K562 (cell line): Measurements from ENCODE around the gene IFT81. TPM values are rescaled to one million over a fixed set of nuclear protein-coding genes. Genes with fewer than 3 reads are reported as not detected.

Experiments used
- ATAC-seq: fragments of 200-7000 bp; cut with Tn5 transposase; 3 replicates; pipeline ENCODE4 v1.9.1; 2020; ENCODE audit warnings: moderate library complexity
- BruUV-seq: library from RNA; stranded (reverse); fragments of 400-500 nt; replicated peaks from 2 replicates; lab custom pipeline; 2021; lab: Mats Ljungman, UMichigan
- CTCF ChIA-PET: fragments of 300-600 bp; formaldehyde crosslinking; extraction: SDS; loops from one replicate; lab custom pipeline; 2021; ENCODE audit warnings: low intra/inter-chr PET ratio; lab: Yijun Ruan, JAX
- POLR2A ChIA-PET: fragments of 300-600, 350-650 bp; sonication (Branson Sonifier 250); formaldehyde crosslinking; extraction: SDS; loops from one replicate; lab custom pipeline; 2021; ENCODE audit warnings: antibody characterized with exemption, inconsistent platforms; lab: Yijun Ruan, JAX
- DNase-seq, 4 experiments: peaks; one replicate each; pipeline versions ENCODE4 v3.0.0 to v3.0.0-alpha.2; 2011 to 2018; ENCODE audit warnings: low spot score in 3 of 4, mixed read lengths in 3 of 4; ENCODE audit errors: extremely low read depth in 1 of 4
- FAIRE-seq: peaks from 2 replicates; lab custom pipeline; 2011; peaks lifted over from hg19 to GRCh38; lab: Jason Lieb, UNC
- H2AFZ ChIP-seq: 2 replicates; pipeline ENCODE4 v1.6.0; 2011; ENCODE audit warnings: low read depth, low read length, control low read depth, inconsistent platforms
- H3K27ac ChIP-seq: fragments of 200-600 bp; 3 replicates; pipeline ENCODE4 v1.8.0; 2011; ENCODE audit warnings: low read depth, mild to moderate bottlenecking, control low read depth, inconsistent platforms, low read length, moderate library complexity, mixed read lengths; ENCODE audit errors: extremely low read depth
- H3K27me3 ChIP-seq, 2 experiments: fragments of 300-600 bp in 1 of 2; 2 replicates in 1 of 2; 3 replicates in 1 of 2; pipeline versions ENCODE4 v1.6.0 to v1.8.0; 2011; ENCODE audit warnings: inconsistent platforms in 2 of 2, low read length in 2 of 2, mild to moderate bottlenecking in 1 of 2, mixed read lengths in 1 of 2, moderate library complexity in 1 of 2; ENCODE audit not compliant: control insufficient read depth in 2 of 2, insufficient read depth in 2 of 2
- H3K36me3 ChIP-seq: fragments of 300-600 bp; 3 replicates; pipeline ENCODE4 v1.8.0; 2011; ENCODE audit warnings: mild to moderate bottlenecking, low read length, inconsistent platforms; ENCODE audit not compliant: control insufficient read depth, insufficient read depth
- H3K4me1 ChIP-seq, 2 experiments: fragments of 200-600 bp in 1 of 2; replicated peaks in 1 of 2; 2 replicates in 1 of 2; 3 replicates in 1 of 2; pipeline versions ENCODE4 v1.5.1 to v1.8.0; 2011; ENCODE audit warnings: inconsistent platforms in 2 of 2, low read length in 2 of 2, mild to moderate bottlenecking in 1 of 2, mixed read lengths in 1 of 2, moderate library complexity in 1 of 2; ENCODE audit not compliant: control insufficient read depth in 2 of 2, insufficient read depth in 2 of 2
- H3K4me2 ChIP-seq: 2 replicates; pipeline ENCODE4 v1.6.1; 2011; ENCODE audit warnings: low read length, control low read depth, inconsistent platforms, mixed read lengths; ENCODE audit not compliant: insufficient read depth
- H3K4me3 ChIP-seq: fragments of 200-600 bp; sonication (generic), shearing (Covaris generic); 2 replicates; pipeline ENCODE4 v1.5.1; 2016; ENCODE audit warnings: control low read depth, inconsistent platforms
- H3K79me2 ChIP-seq: fragments of 200-600 bp; 3 replicates; pipeline ENCODE4 v1.8.0; 2011; ENCODE audit warnings: low read length, inconsistent platforms; ENCODE audit not compliant: control insufficient read depth, insufficient read depth
- H3K9ac ChIP-seq, 2 experiments: 2 replicates each; pipeline versions ENCODE4 v1.6.0 to v1.6.1; 2011; ENCODE audit warnings: low read depth in 2 of 2, low read length in 2 of 2, control low read depth in 1 of 2, inconsistent platforms in 1 of 2, mild to moderate bottlenecking in 1 of 2, mixed read lengths in 1 of 2; ENCODE audit not compliant: insufficient read depth in 1 of 2
- H3K9me1 ChIP-seq: one replicate; pipeline ENCODE4 v1.6.0; 2011; ENCODE audit warnings: inconsistent platforms, mild to moderate bottlenecking, low read length, moderate library complexity; ENCODE audit not compliant: control insufficient read depth, insufficient read depth
- H3K9me3 ChIP-seq: replicated peaks from 2 replicates; pipeline ENCODE4 v1.5.1; 2011; ENCODE audit warnings: low read depth, low read length, inconsistent platforms; ENCODE audit not compliant: control insufficient read depth, insufficient read depth
- H4K20me1 ChIP-seq: replicated peaks from 2 replicates; pipeline ENCODE4 v1.6.1; 2011; ENCODE audit warnings: low read length, inconsistent platforms, mixed read lengths; ENCODE audit not compliant: control insufficient read depth, insufficient read depth
- ATF3 ChIP-seq, 2 experiments: fragments of 450-650 bp in 1 of 2; sonication (generic) in 1 of 2; formaldehyde crosslinking in 1 of 2; IDR thresholded peaks in 1 of 2; conservative IDR thresholded peaks in 1 of 2; 2 replicates each; pipeline versions ENCODE4 v1.6.1 to v1.8.1; 2016 to 2023; ENCODE audit warnings: mild to moderate bottlenecking in 2 of 2, moderate library complexity in 2 of 2, inconsistent platforms in 1 of 2, missing genetic modification reagents in 1 of 2
- CBFA2T3 ChIP-seq: fragments of 450-650 bp; IDR thresholded peaks from 2 replicates; pipeline ENCODE4 v1.6.1; 2017
- CBX1 ChIP-seq: sonication (generic); IDR thresholded peaks from 2 replicates; pipeline ENCODE4 v1.6.1; 2016; ENCODE audit warnings: antibody characterized with exemption, low read depth, mild to moderate bottlenecking
- CHD1 ChIP-seq: fragments of 200-600 bp; sonication (generic); IDR thresholded peaks from one replicate; pipeline ENCODE4 v1.6.1; 2012; ENCODE audit warnings: mild to moderate bottlenecking, moderate library complexity, low read length, inconsistent platforms
- CLOCK ChIP-seq: fragments of 250-450 bp; sonication (Bioruptor Pico); IDR thresholded peaks from 2 replicates; pipeline ENCODE4 v1.4.0; 2020; ENCODE audit warnings: mild to moderate bottlenecking, moderate library complexity, borderline replicate concordance
- EP400 ChIP-seq: fragments of 450-650 bp; IDR thresholded peaks from 2 replicates; pipeline ENCODE4 v1.6.1; 2017; ENCODE audit warnings: antibody characterized with exemption, mild to moderate bottlenecking, moderate library complexity
- FOXO4 ChIP-seq: fragments of 450-650 bp; formaldehyde crosslinking; IDR thresholded peaks from 2 replicates; pipeline ENCODE4 v1.4.0; 2020; ENCODE audit warnings: mild to moderate bottlenecking, moderate library complexity
- IRF1 ChIP-seq: sonication (generic); formaldehyde crosslinking; IDR thresholded peaks from 2 replicates; pipeline ENCODE4 v1.8.0; 2022; ENCODE audit warnings: missing genetic modification reagents, mild to moderate bottlenecking, borderline replicate concordance
- POLR2H ChIP-seq: IDR thresholded peaks from 2 replicates; pipeline ENCODE4 v1.6.1; 2016; ENCODE audit warnings: missing genetic modification characterization, low read depth, mild to moderate bottlenecking, control low read depth, missing compliant biosample characterization, moderate library complexity
- SAFB ChIP-seq: fragments of 200-400 bp; formaldehyde crosslinking; IDR thresholded peaks from 2 replicates; pipeline ENCODE4 v1.6.1; 2017; ENCODE audit warnings: low read depth, low read length, borderline replicate concordance
- THRB ChIP-seq: fragments of 450-650 bp; formaldehyde crosslinking; conservative IDR thresholded peaks from 2 replicates; pipeline ENCODE4 v1.4.0; 2022; ENCODE audit warnings: mild to moderate bottlenecking, missing genetic modification characterization
- ZBTB12 ChIP-seq: fragments of 250-450 bp; sonication (Bioruptor Pico); IDR thresholded peaks from 2 replicates; pipeline ENCODE4 v1.4.0; 2020
- ZNF696 ChIP-seq: fragments of 250-450 bp; sonication (Bioruptor Pico); conservative IDR thresholded peaks from 2 replicates; pipeline ENCODE4 v1.4.0; 2020; ENCODE audit warnings: mild to moderate bottlenecking, moderate library complexity
- WGBS: fragments of 100-300 bp; shearing (Covaris generic); methylation state at CpG from one replicate; pipeline ENCODE4 v1.1.6; 2016; ENCODE audit warnings: low coverage, mixed read lengths; ENCODE audit not compliant: insufficient coverage; ENCODE audit errors: missing lambda C conversion rate; 5-methylcytosine and 5-hydroxymethylcytosine counted together
- in situ Hi-C: fragments of 300-500 bp; cut with MboI; formaldehyde crosslinking; loops from 4 replicates; pipeline ENCODE4 v1.15.0; 2018; ENCODE audit warnings: inconsistent platforms, mixed read lengths
- intact Hi-C: fragments of 100-400 bp; cut with micrococcal nuclease; formaldehyde crosslinking; loops from 2 replicates; pipeline ENCODE4 v1.14.2; 2022
- polyA plus RNA-seq, 8 experiments: library from polyadenylated mRNA; depleted of rRNA in 4 of 8; stranded (reverse) in 5 of 8; unstranded in 3 of 8; fragments of >200 nt; fragmentation: Nextera tagmentation in 2 of 8; fragmentation: Illumina TruSeq in 1 of 8; extraction: Ambion mirVana in 2 of 8; extraction: Trizol in 1 of 8; gene quantifications; 2 replicates each; pipeline versions ENCODE4 v1.2.1 to v1.2.3, GENCODE V29; 2011 to 2014; ENCODE audit warnings: inconsistent platforms in 1 of 8, missing spikeins in 1 of 8
- total RNA-seq, 7 experiments: library from RNA; depleted of rRNA in 6 of 7; stranded (reverse); fragments of >200 nt in 6 of 7; fragmentation: Illumina TruSeq in 2 of 7; extraction: Trizol in 2 of 7; gene quantifications; 2 replicates each; pipeline versions ENCODE4 v1.2.1 to v1.2.3, GENCODE V29; 2011 to 2021; ENCODE audit warnings: low replicate concordance in 1 of 7

IFT81 gene
- total and polyA plus RNA-seq, 9 of the 15 experiments (the other 6 are each of a cell fraction or from before 2014, with no cell fraction given): 2.8 to 11.9 (median 7.9) TPM

GRCh38 chr12:110182281-110182680 is 58.1 kb downstream of the IFT81 start:
- H3K4me2 ChIP-seq: no peak overlapping the region
- ATAC-seq: no peak
- no peak for FAIRE-seq
- CTCF ChIA-PET: interaction anchor here (0.6 kb wide), 1 partner anchor 15 kb away, joined by 9 read pairs; no protein-coding TSS in a partner anchor
- intact Hi-C loops (no loop called here), in situ Hi-C loops (no loop called here)
- no peaks in the 10 kb centered on the region for H3K36me3 ChIP-seq
- POLR2A ChIA-PET: interaction anchor here (0.7 to 1.0 kb wide), 2 partner anchors 10 to 20 kb away, joined by 3 read pairs; no protein-coding TSS in a partner anchor
- H3K9me3 ChIP-seq: peaks cover 11% of the 10 kb centered on the region
- no peak overlapping the region for H3K27ac ChIP-seq
- H2AFZ ChIP-seq: no peak overlapping the region
- H3K9me1 ChIP-seq: no peaks in the 10 kb centered on the region
- no peak overlapping the region for H3K9ac ChIP-seq
- no peaks in the 10 kb centered on the region for H3K27me3 ChIP-seq
- BruUV-seq: no TSS peak
- no peaks in the 10 kb centered on the region for H4K20me1 ChIP-seq
- H3K4me3 ChIP-seq: no peak overlapping the region
- no peak for DNase-seq
- no peaks in the 10 kb centered on the region for H3K4me1 ChIP-seq
- H3K79me2 ChIP-seq: no peaks in the 10 kb centered on the region
- 61% methylated on average over 1 of the region's 1 CpG for WGBS
- TF ChIP-seq CBX1 (no peak), CLOCK (no peak), ZNF696 (CRISPR knock-in tag) (no peak), CBFA2T3 (no peak), EP400 (no peak), IRF1 (no peak), ZBTB12 (CRISPR knock-in tag) (no peak), CHD1 (no peak), POLR2H (no peak), FOXO4 (no peak), THRB (CRISPR knock-in tag) (no peak), ATF3 (IDR thresholded peaks at IDR 0.05) (no peak), ATF3 (CRISPR knock-in tag; conservative IDR thresholded peaks at IDR 0.05) (no peak), SAFB (no peak)
